Trophoblast cell (in vitro differentiated cells and primary cell): ENCODE results near the gene GIT1.

Experiments used
- DNase-seq, 2 donors: peaks; one replicate each; pipeline ENCODE4 v3.0.0-alpha.2; 2016
- H2AFZ ChIP-seq: 2 replicates; pipeline ENCODE4 v1.6.1; 2013; ENCODE audit warnings: low read length, moderate library complexity, mild to moderate bottlenecking; ENCODE audit not compliant: insufficient read depth, poor library complexity
- H2AK5ac ChIP-seq: 2 replicates; pipeline ENCODE4 v1.6.1; 2013; ENCODE audit warnings: mild to moderate bottlenecking, low read length
- H2BK120ac ChIP-seq: 2 replicates; pipeline ENCODE4 v1.6.1; 2013; ENCODE audit warnings: low read length, mild to moderate bottlenecking, moderate library complexity; ENCODE audit not compliant: insufficient read depth, poor library complexity
- H2BK12ac ChIP-seq: 2 replicates; pipeline ENCODE4 v1.6.1; 2013; ENCODE audit warnings: mild to moderate bottlenecking, low read length, moderate library complexity
- H2BK5ac ChIP-seq: 2 replicates; pipeline ENCODE4 v1.6.1; 2013; ENCODE audit warnings: low read length, low read depth, moderate library complexity, mild to moderate bottlenecking; ENCODE audit not compliant: poor library complexity
- H3K14ac ChIP-seq: 2 replicates; pipeline ENCODE4 v1.6.1; 2013; ENCODE audit warnings: mild to moderate bottlenecking, low read length
- H3K18ac ChIP-seq: 2 replicates; pipeline ENCODE4 v1.6.1; 2013; ENCODE audit warnings: mild to moderate bottlenecking, low read length
- H3K23ac ChIP-seq: 2 replicates; pipeline ENCODE4 v1.6.1; 2013; ENCODE audit warnings: low read length
- H3K27ac ChIP-seq: 2 replicates; pipeline ENCODE4 v1.5.1; 2013; ENCODE audit warnings: low read depth, mild to moderate bottlenecking, inconsistent platforms, low read length, moderate library complexity
- H3K27me3 ChIP-seq: 2 replicates; pipeline ENCODE4 v1.6.1; 2013; ENCODE audit warnings: inconsistent platforms, mild to moderate bottlenecking, low read length, moderate library complexity; ENCODE audit not compliant: insufficient read depth
- H3K36me3 ChIP-seq, 2 experiments: 1 replicate in 1 of 2; 2 replicates in 1 of 2; pipeline ENCODE4 v1.6.1; 2013; ENCODE audit warnings: low read length in 2 of 2, mild to moderate bottlenecking in 2 of 2, moderate library complexity in 1 of 2; ENCODE audit not compliant: insufficient read depth in 2 of 2, control insufficient read depth in 1 of 2
- H3K4ac ChIP-seq: 2 replicates; pipeline ENCODE4 v1.6.1; 2013; ENCODE audit warnings: low read depth, mild to moderate bottlenecking, low read length, moderate library complexity
- H3K4me1 ChIP-seq, 2 experiments: 1 replicate in 1 of 2; 2 replicates in 1 of 2; pipeline ENCODE4 v1.6.1; 2013; ENCODE audit warnings: low read length in 2 of 2, mild to moderate bottlenecking in 2 of 2, moderate library complexity in 1 of 2; ENCODE audit not compliant: insufficient read depth in 2 of 2, control insufficient read depth in 1 of 2
- H3K4me2 ChIP-seq: 2 replicates; pipeline ENCODE4 v1.6.1; 2013; ENCODE audit warnings: inconsistent platforms, mild to moderate bottlenecking, low read length, moderate library complexity
- H3K4me3 ChIP-seq: 2 replicates; pipeline ENCODE4 v1.5.1; 2013; ENCODE audit warnings: mild to moderate bottlenecking, low read depth, low read length, inconsistent platforms
- H3K79me1 ChIP-seq: one replicate; pipeline ENCODE4 v1.6.1; 2013; ENCODE audit warnings: low read length
- H3K79me2 ChIP-seq: 2 replicates; pipeline ENCODE4 v1.6.1; 2013; ENCODE audit warnings: low read length, mild to moderate bottlenecking; ENCODE audit not compliant: control insufficient read depth, insufficient read depth, poor library complexity
- H3K9ac ChIP-seq: 2 replicates; pipeline ENCODE4 v1.6.1; 2013; ENCODE audit warnings: mild to moderate bottlenecking, low read length
- H3K9me3 ChIP-seq: 2 replicates; pipeline ENCODE4 v1.6.1; 2013; ENCODE audit warnings: low read depth, mild to moderate bottlenecking, control low read depth, inconsistent platforms, low read length; ENCODE audit not compliant: insufficient read depth
- H4K12ac ChIP-seq: 2 replicates; pipeline ENCODE4 v1.6.1; 2013; ENCODE audit warnings: low read depth, mild to moderate bottlenecking, low read length, moderate library complexity
- H4K8ac ChIP-seq: 2 replicates; pipeline ENCODE4 v1.6.1; 2013; ENCODE audit warnings: low read depth, mild to moderate bottlenecking, low read length, moderate library complexity
- H4K91ac ChIP-seq: one replicate; pipeline ENCODE4 v1.6.1; 2013; ENCODE audit warnings: low read depth, mild to moderate bottlenecking, low read length, moderate library complexity
- WGBS: extraction: QIAGEN DNeasy Blood & Tissue Kit; methylation state at CpG from one replicate; pipeline ENCODE4 v1.1.7; 2013; ENCODE audit warnings: missing lambda C conversion rate; ENCODE audit not compliant: insufficient read length, insufficient coverage; ENCODE audit errors: extremely low coverage; 5-methylcytosine and 5-hydroxymethylcytosine counted together

GIT1 gene

DNA sequence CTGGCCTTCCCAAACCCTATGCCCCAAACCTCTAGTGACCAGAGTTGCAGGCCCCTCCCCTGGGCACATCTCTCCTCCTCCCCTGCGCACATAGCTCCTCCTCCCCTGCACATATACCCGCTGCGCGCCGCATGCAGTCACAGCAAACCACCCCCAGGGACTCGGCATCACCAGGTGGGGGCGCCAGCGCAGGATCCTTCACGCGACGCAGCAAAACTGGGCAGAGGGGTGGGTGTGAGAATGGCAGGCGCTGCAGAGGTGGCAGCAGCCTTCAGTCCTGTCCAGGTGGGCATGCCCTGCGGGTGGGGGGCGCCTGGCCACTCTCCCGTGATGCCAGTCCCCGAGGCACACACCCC lies 27.7 kb upstream of the GIT1 start:
- Histone ChIP-seq H2BK5ac (no peak overlapping the region), H3K4me3 (peak overlapping the region; percentile 20), H4K91ac (no peak overlapping the region), H3K18ac (no peak overlapping the region), H3K14ac (no peak overlapping the region), H3K4ac (no peak overlapping the region), H4K12ac (no peak overlapping the region), H3K27me3 (peaks cover 16% of the 10 kb centered on the region), H3K36me3 (no peaks in the 10 kb centered on the region), H2BK120ac (no peak overlapping the region), H3K27ac (no peak overlapping the region), H2BK12ac (no peak overlapping the region), H3K79me1 (peaks cover 8% of the 10 kb centered on the region), H3K4me2 (peak overlapping the region; percentile 63), H4K8ac (no peak overlapping the region), H3K23ac (no peak overlapping the region), H3K79me2 (no peaks in the 10 kb centered on the region), H3K9me3 (peaks cover 13% of the 10 kb centered on the region), H3K9ac (no peak overlapping the region), H2AK5ac (no peak overlapping the region), H3K4me1 (peaks cover 40 to 53% of the 10 kb centered on the region in 2 experiments), H2AFZ (no peak overlapping the region)
- peak; percentile 76 to 85 for DNase-seq
- no CpG with 5 or more reads among the region's 16 CpGs for WGBS

DNA sequence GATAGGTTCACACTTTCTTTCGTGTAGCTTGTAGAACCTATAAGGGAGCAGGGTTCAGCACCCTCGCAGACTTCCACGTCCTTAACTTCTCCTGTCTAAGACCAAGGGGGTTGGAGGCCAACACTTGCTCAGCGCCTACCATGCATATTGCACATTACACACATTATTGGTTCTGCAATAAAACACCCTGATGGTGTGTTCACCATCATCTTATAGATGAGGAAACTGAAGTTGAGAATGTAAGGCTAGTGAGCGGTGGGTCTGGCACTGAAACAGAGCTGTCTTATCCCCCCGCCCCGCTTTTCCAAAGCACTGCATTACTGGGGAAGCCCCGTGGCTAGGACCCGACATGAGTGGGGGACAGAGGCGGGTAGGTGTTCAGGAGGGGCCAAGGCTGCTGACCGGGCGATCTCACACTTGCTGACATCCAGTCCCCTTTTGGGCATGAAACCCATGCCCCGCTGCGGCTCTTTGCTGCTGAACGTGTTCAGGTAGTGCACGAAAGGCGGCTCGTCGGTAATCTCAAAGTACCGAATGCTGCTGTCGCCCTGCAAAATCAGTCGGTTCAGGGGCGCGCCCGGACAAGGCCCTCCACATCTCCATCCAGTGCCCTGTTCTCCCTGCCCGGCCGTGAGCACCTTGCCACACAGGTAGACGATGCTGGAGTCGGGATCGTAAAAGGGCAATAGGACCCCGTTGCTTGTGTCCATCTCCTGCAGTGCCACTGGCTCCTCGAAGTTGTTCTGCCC lies 27.0 kb upstream of the GIT1 start:
- H2AK5ac ChIP-seq: no peak overlapping the region
- no peaks in the 10 kb centered on the region for H3K79me2 ChIP-seq
- no peak overlapping the region for H4K8ac ChIP-seq
- H4K12ac ChIP-seq: no peak overlapping the region
- H2BK5ac ChIP-seq: no peak overlapping the region
- H3K4me3 ChIP-seq: no peak overlapping the region
- no peak overlapping the region for H3K23ac ChIP-seq
- H2AFZ ChIP-seq: no peak overlapping the region
- H2BK120ac ChIP-seq: no peak overlapping the region
- H3K79me1 ChIP-seq: peaks cover 8% of the 10 kb centered on the region
- no peak overlapping the region for H2BK12ac ChIP-seq
- H3K36me3 ChIP-seq: no peaks in the 10 kb centered on the region
- no peak overlapping the region for H3K18ac ChIP-seq
- peak overlapping the region; percentile 77 for H3K4me2 ChIP-seq
- peaks cover 35 to 48% of the 10 kb centered on the region in 2 experiments for H3K4me1 ChIP-seq
- H3K14ac ChIP-seq: no peak overlapping the region
- no peak overlapping the region for H4K91ac ChIP-seq
- no peak overlapping the region for H3K4ac ChIP-seq
- WGBS: no CpG with 5 or more reads among the region's 32 CpGs
- no peak overlapping the region for H3K27ac ChIP-seq
- H3K27me3 ChIP-seq: peaks cover 16% of the 10 kb centered on the region
- no peak overlapping the region for H3K9ac ChIP-seq
- peak in 1 of 2 donors; percentile 51 for DNase-seq
- H3K9me3 ChIP-seq: peaks cover 16% of the 10 kb centered on the region

DNA sequence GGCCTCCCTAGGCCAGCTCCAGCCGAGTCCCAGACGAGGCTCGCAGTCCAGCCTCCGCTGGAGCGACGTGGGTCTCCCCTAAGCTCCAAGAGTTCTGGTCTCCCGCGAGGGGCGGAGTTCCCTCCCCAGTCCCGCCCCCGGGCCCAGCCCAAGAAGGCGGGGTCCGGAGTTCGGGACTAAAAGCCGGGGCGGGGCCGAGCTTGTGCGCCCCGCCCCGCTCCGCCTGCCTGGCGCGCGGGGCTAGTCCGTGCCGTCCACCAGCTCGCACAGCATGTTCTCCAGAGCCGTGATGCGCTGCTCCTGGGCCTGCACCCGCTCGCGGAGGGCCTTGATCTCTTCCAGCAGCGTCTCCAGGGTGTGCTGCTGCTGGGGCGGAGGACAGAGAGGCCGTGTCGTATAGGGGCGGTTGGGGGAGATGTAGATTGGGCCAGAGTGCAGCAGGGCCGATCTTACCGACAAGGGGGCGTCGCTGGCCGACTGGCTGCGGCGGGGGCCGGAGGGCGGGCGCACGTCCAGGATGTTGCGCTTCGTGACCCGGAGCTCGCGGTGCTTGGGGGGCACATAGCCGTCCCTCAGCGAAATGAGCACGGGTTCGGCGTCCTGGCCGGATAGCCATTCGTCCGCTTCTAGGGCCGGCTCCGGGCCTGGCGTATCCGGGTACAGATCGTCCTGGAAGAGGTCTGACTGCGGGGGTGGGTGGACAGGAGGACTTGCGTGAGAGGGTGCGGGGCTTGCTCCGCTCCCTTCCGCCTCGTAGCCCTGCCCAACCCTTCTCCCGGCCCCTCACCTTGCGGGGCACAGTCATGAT lies 26.2 kb upstream of the GIT1 start:
- Histone ChIP-seq H2BK120ac (no peak overlapping the region), H3K4me2 (peak overlapping the region; percentile 77), H3K23ac (no peak overlapping the region), H4K91ac (no peak overlapping the region), H3K18ac (no peak overlapping the region), H3K14ac (no peak overlapping the region), H2BK5ac (no peak overlapping the region), H3K4ac (no peak overlapping the region), H4K12ac (no peak overlapping the region), H3K27ac (no peak overlapping the region), H3K4me3 (peak overlapping the region; percentile 48), H3K9me3 (peaks cover 16% of the 10 kb centered on the region), H3K9ac (no peak overlapping the region), H3K27me3 (peaks cover 16% of the 10 kb centered on the region), H4K8ac (no peak overlapping the region), H2AK5ac (no peak overlapping the region), H3K79me2 (no peaks in the 10 kb centered on the region), H3K4me1 (peaks cover 30 to 46% of the 10 kb centered on the region in 2 experiments), H2AFZ (no peak overlapping the region), H3K79me1 (peaks cover 8% of the 10 kb centered on the region), H3K36me3 (no peaks in the 10 kb centered on the region), H2BK12ac (no peak overlapping the region)
- no CpG with 5 or more reads among the region's 74 CpGs for WGBS
- DNase-seq: peak; percentile 94 to 95

DNA sequence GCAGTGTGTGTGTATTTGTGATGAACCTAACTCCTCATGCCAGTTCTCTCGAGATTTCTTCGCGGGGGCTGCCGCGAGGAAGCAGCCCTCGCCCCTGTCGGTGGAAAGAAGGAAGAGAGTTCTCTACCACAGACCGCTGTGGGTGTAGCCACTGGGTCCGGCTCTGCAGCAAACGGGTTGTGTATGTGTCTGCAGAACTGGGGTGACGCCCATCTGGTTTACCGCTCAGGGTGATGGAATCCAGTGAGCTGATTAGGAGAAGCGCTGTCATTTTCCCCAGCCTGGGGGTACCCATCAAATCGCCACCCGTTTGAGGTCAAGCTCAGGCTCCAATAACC lies 25.6 kb upstream of the GIT1 start:
- H3K4me3 ChIP-seq: no peak overlapping the region
- H2BK12ac ChIP-seq: no peak overlapping the region
- no peak overlapping the region for H2AFZ ChIP-seq
- peak in 1 of 2 donors; percentile 62 for DNase-seq
- H4K12ac ChIP-seq: no peak overlapping the region
- no peak overlapping the region for H2BK120ac ChIP-seq
- H3K14ac ChIP-seq: no peak overlapping the region
- H4K8ac ChIP-seq: no peak overlapping the region
- H3K27ac ChIP-seq: no peak overlapping the region
- H2BK5ac ChIP-seq: no peak overlapping the region
- no peak overlapping the region for H3K4ac ChIP-seq
- H3K18ac ChIP-seq: no peak overlapping the region
- H3K79me2 ChIP-seq: no peaks in the 10 kb centered on the region
- H3K27me3 ChIP-seq: peaks cover 16% of the 10 kb centered on the region
- H2AK5ac ChIP-seq: no peak overlapping the region
- no peak overlapping the region for H3K23ac ChIP-seq
- H3K36me3 ChIP-seq: no peaks in the 10 kb centered on the region
- H3K4me1 ChIP-seq: peaks cover 23 to 39% of the 10 kb centered on the region in 2 experiments
- no CpG with 5 or more reads among the region's 15 CpGs for WGBS
- H3K4me2 ChIP-seq: peak overlapping the region; percentile 77
- H3K9me3 ChIP-seq: peaks cover 16% of the 10 kb centered on the region
- H3K79me1 ChIP-seq: peaks cover 7% of the 10 kb centered on the region
- H4K91ac ChIP-seq: no peak overlapping the region
- H3K9ac ChIP-seq: no peak overlapping the region
